Neural progenitor cell (in vitro differentiated cells): Measurements from ENCODE around the gene ERC2. TPM values are rescaled to one million over a fixed set of nuclear protein-coding genes. Genes with fewer than 3 reads are reported as not detected.

Source experiments
- DNase-seq: peaks from one replicate; pipeline ENCODE4 v3.0.0-alpha.2; 2016; ENCODE audit warnings: low spot score
- H2AFZ ChIP-seq: fragments of 200-600 bp; sonication (generic); replicated peaks from 2 replicates; pipeline ENCODE4 v1.6.1; 2016; ENCODE audit warnings: antibody characterized with exemption
- H3F3A ChIP-seq: fragments of 200-600 bp; sonication (generic); 2 replicates; pipeline ENCODE4 v1.6.1; 2016; ENCODE audit warnings: antibody characterized with exemption, low read depth
- H3K27ac ChIP-seq: fragments of 200-600 bp; sonication (generic); 2 replicates; pipeline ENCODE4 v1.5.1; 2016; ENCODE audit warnings: mild to moderate bottlenecking
- H3K27me3 ChIP-seq: fragments of 200-600 bp; sonication (generic); 2 replicates; pipeline ENCODE4 v1.6.1; 2016; ENCODE audit warnings: mild to moderate bottlenecking, moderate library complexity
- H3K36me3 ChIP-seq: fragments of 200-600 bp; sonication (generic); 2 replicates; pipeline ENCODE4 v1.5.1; 2016
- H3K4me1 ChIP-seq: fragments of 200-600 bp; sonication (generic); 2 replicates; pipeline ENCODE4 v1.6.1; 2016; ENCODE audit warnings: mixed run types
- H3K4me2 ChIP-seq: fragments of 200-600 bp; sonication (generic); 2 replicates; pipeline ENCODE4 v1.6.1; 2016
- H3K4me3 ChIP-seq: fragments of 200-600 bp; sonication (generic); 2 replicates; pipeline ENCODE4 v1.5.1; 2016
- H3K79me2 ChIP-seq: fragments of 200-600 bp; sonication (generic); 2 replicates; pipeline ENCODE4 v1.6.1; 2016; ENCODE audit warnings: low read depth
- H3K9ac ChIP-seq: fragments of 200-600 bp; sonication (generic); 2 replicates; pipeline ENCODE4 v1.6.1; 2016
- H3K9me3 ChIP-seq: fragments of 200-600 bp; sonication (generic); 2 replicates; pipeline ENCODE4 v1.5.1; 2016; ENCODE audit warnings: low read depth
- H4K20me1 ChIP-seq: fragments of 200-600 bp; sonication (generic); 2 replicates; pipeline ENCODE4 v1.6.1; 2016; ENCODE audit warnings: low read depth
- H3K27ac Mint-ChIP-seq: 3 replicates; pipeline ENCODE4 v1.8.0; 2021; ENCODE audit warnings: mixed read lengths
- H3K27me3 Mint-ChIP-seq: 2 replicates; pipeline ENCODE4 v1.8.0; 2022; ENCODE audit warnings: low read depth, mild to moderate bottlenecking, inconsistent platforms, moderate library complexity, mixed read lengths; ENCODE audit not compliant: insufficient read depth
- H3K36me3 Mint-ChIP-seq: 3 replicates; pipeline ENCODE4 v1.8.0; 2021; ENCODE audit warnings: mixed read lengths
- H3K4me1 Mint-ChIP-seq: 3 replicates; pipeline ENCODE4 v1.8.0; 2021; ENCODE audit warnings: mixed read lengths
- H3K4me3 Mint-ChIP-seq: 3 replicates; pipeline ENCODE4 v1.8.0; 2021; ENCODE audit warnings: mild to moderate bottlenecking, moderate library complexity, mixed read lengths
- H3K9me3 Mint-ChIP-seq: 3 replicates; pipeline ENCODE4 v1.8.0; 2020; ENCODE audit warnings: mixed read lengths
- EZH2 ChIP-seq: fragments of 200-600 bp; sonication (generic); IDR thresholded peaks from 2 replicates; pipeline ENCODE4 v1.6.1; 2017; ENCODE audit warnings: antibody characterized with exemption, mild to moderate bottlenecking, moderate library complexity
- EZH2phosphoT487 ChIP-seq: fragments of 200-600 bp; sonication (generic); IDR thresholded peaks from 2 replicates; pipeline ENCODE4 v1.6.1; 2017; ENCODE audit warnings: antibody characterized with exemption
- total RNA-seq: library from RNA; depleted of rRNA; stranded (reverse); fragments of >200 nt; gene quantifications from 2 replicates; pipeline ENCODE4 v1.2.3, GENCODE V29; 2015; ENCODE audit warnings: low replicate concordance
- TF ChIP-seq, protein P1 (sequence below): fragments of 200-600 bp; sonication (generic); IDR thresholded peaks from 2 replicates; pipeline ENCODE4 v1.5.1; 2017; ENCODE audit warnings: antibody characterized with exemption, mild to moderate bottlenecking

ERC2 gene
- total RNA-seq, 1 donor from 2014 or later: 24.8 TPM

DNA sequence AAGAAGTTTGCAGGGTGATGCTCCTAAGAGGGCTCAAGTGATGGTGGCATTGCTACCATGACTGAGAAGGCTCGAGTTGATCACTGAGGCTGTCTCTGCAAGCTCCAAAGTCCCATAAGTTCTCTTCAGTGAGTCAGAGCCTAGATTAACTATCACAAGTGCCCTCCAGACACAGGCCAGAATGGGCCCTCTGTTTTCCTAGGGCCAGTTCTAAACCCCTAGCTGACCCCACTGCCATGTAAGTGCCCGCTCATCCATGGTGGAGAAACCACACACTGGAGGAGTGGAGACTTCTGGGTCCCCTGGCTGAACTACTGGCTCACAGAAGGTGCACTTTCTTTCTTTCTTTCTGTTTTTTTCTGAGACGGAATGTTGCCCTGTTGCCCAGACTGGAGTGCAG is 893.6 kb downstream of the ERC2 start:
- H3K4me3 ChIP-seq: no peak overlapping the region
- no peak for DNase-seq
- peaks cover 8% of the 10 kb centered on the region for H3K27me3 Mint-ChIP-seq
- H3K4me1 ChIP-seq: peaks cover 16% of the 10 kb centered on the region
- no peak overlapping the region for H3K9ac ChIP-seq
- no peaks in the 10 kb centered on the region for H3K79me2 ChIP-seq
- H4K20me1 ChIP-seq: no peaks in the 10 kb centered on the region
- H2AFZ ChIP-seq: no peak overlapping the region
- no peaks in the 10 kb centered on the region for H3K27me3 ChIP-seq
- H3K36me3 ChIP-seq: no peaks in the 10 kb centered on the region
- peaks cover 35% of the 10 kb centered on the region for H3K4me1 Mint-ChIP-seq
- no peak overlapping the region for H3K4me2 ChIP-seq
- peaks cover 12% of the 10 kb centered on the region for H3F3A ChIP-seq
- H3K4me3 Mint-ChIP-seq: no peak overlapping the region
- H3K27ac Mint-ChIP-seq: no peak overlapping the region
- H3K9me3 ChIP-seq: no peaks in the 10 kb centered on the region
- TF ChIP-seq, protein P1, sequence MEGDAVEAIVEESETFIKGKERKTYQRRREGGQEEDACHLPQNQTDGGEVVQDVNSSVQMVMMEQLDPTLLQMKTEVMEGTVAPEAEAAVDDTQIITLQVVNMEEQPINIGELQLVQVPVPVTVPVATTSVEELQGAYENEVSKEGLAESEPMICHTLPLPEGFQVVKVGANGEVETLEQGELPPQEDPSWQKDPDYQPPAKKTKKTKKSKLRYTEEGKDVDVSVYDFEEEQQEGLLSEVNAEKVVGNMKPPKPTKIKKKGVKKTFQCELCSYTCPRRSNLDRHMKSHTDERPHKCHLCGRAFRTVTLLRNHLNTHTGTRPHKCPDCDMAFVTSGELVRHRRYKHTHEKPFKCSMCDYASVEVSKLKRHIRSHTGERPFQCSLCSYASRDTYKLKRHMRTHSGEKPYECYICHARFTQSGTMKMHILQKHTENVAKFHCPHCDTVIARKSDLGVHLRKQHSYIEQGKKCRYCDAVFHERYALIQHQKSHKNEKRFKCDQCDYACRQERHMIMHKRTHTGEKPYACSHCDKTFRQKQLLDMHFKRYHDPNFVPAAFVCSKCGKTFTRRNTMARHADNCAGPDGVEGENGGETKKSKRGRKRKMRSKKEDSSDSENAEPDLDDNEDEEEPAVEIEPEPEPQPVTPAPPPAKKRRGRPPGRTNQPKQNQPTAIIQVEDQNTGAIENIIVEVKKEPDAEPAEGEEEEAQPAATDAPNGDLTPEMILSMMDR: no peak
- no peak for TF ChIP-seq EZH2phosphoT487
- no peak for TF ChIP-seq EZH2
- no peak overlapping the region for H3K27ac ChIP-seq
- no peaks in the 10 kb centered on the region for H3K9me3 Mint-ChIP-seq
- no peaks in the 10 kb centered on the region for H3K36me3 Mint-ChIP-seq

DNA sequence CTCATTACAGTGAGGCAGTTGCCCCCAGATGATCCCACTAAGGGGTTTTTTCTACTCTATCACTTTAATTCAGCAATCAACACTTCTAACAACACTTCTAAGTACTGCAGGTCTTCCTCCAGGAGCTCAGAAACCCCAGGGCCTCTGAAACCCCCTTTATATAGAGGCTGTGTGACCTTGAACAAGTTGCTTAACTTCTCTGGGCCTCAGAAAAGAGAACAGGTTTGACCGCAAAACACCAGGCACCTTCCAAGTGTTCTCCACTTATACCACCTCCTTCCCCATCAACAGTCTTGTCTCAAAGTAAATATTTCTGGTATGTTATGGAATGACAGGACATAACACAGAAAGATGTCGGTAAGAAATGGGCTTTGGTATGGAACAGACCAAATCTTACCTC is 895.5 kb downstream of the ERC2 start:
- Histone ChIP-seq H3K4me2 (no peak overlapping the region), H3K79me2 (no peaks in the 10 kb centered on the region), H3K9ac (no peak overlapping the region), H3K27ac (no peak overlapping the region), H3K4me3 (no peak overlapping the region), H3K27me3 (no peaks in the 10 kb centered on the region), H4K20me1 (no peaks in the 10 kb centered on the region), H2AFZ (no peak overlapping the region), H3F3A (peaks cover 12% of the 10 kb centered on the region), H3K9me3 (no peaks in the 10 kb centered on the region), H3K4me1 (peaks cover 16% of the 10 kb centered on the region), H3K36me3 (no peaks in the 10 kb centered on the region)
- TF ChIP-seq EZH2: no peak
- TF ChIP-seq, protein P1: no peak
- TF ChIP-seq EZH2phosphoT487: no peak
- Mint-ChIP-seq H3K4me1 (peaks cover 37% of the 10 kb centered on the region), H3K9me3 (no peaks in the 10 kb centered on the region), H3K36me3 (no peaks in the 10 kb centered on the region), H3K27me3 (peaks cover 8% of the 10 kb centered on the region), H3K4me3 (no peak overlapping the region), H3K27ac (no peak overlapping the region)
- DNase-seq: no peak

DNA sequence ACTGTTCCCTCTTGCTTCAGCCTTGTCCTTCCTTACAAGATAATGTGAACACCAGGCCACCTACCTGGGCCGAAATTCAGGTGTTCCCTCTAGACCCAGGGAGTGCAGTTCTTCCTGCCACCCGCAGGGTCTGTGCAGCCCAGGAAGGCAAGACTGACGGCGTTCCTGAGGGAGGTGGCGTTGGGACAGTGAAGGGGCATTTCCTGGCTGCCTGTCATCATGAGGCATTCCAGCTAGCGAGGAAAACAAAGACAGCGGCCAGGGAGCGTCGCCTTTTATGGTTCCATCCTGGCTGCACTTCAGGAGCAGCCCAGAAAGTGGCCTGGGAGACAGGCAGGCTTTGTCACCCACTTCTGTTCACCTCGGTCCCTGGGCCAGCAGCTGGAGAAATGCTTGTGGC is 896.4 kb downstream of the ERC2 start:
- peak overlapping the region; percentile 85 for H3K27ac Mint-ChIP-seq
- Histone ChIP-seq H3K9ac (no peak overlapping the region), H3F3A (peaks cover 12% of the 10 kb centered on the region), H4K20me1 (no peaks in the 10 kb centered on the region), H3K4me3 (no peak overlapping the region), H3K27me3 (no peaks in the 10 kb centered on the region), H3K4me2 (peak overlapping the region; percentile 54), H3K36me3 (no peaks in the 10 kb centered on the region), H2AFZ (peak overlapping the region; percentile 8), H3K9me3 (no peaks in the 10 kb centered on the region), H3K4me1 (peaks cover 15% of the 10 kb centered on the region), H3K27ac (no peak overlapping the region), H3K79me2 (no peaks in the 10 kb centered on the region)
- H3K4me3 Mint-ChIP-seq: no peak overlapping the region
- no peaks in the 10 kb centered on the region for H3K36me3 Mint-ChIP-seq
- H3K27me3 Mint-ChIP-seq: peaks cover 10% of the 10 kb centered on the region
- DNase-seq: peak; percentile 83
- H3K4me1 Mint-ChIP-seq: peaks cover 31% of the 10 kb centered on the region
- TF ChIP-seq EZH2phosphoT487: no peak
- no peak for TF ChIP-seq EZH2
- TF ChIP-seq, protein P1: peak; percentile 45
- H3K9me3 Mint-ChIP-seq: no peaks in the 10 kb centered on the region
